ENCODE data around the gene MBNL1. TPM values are rescaled to one million over a fixed set of nuclear protein-coding genes. Genes with fewer than 3 reads are reported as not detected.
A peak's percentile ranks its signal among the peaks of the same experiment; 100 is the strongest.

Gene MBNL1
- total RNA-seq: 100 to 1,000 TPM; 408 to 705 (median 423) TPM
- 567 TPM for total RNA-seq (2013)
- total RNA-seq: 543 to 1,163 (median 889) reads per million in 29 experiments

- H3K27ac Mint-ChIP-seq: peak within 1 kb of the TSS; percentile 94
- peaks cover 23 to 56% of the 10 kb centered on the region in 2 experiments for H3K4me1 ChIP-seq (ENCODE audit: control insufficient read depth in 1 of 2, extremely low read depth in 1 of 2, insufficient read depth in 2 of 2, low read length in 2 of 2)
- peak within 1 kb of the TSS; percentile 77 to 99 for H3K4me3 ChIP-seq (ENCODE audit: control insufficient read depth in 1 of 2, extremely low read depth in 1 of 2, low read length in 1 of 2)
- ATAC-seq (replicated peaks in 1 of 4): peak; percentile 71 to 80 (median 78)
- H3K36me3 ChIP-seq (ENCODE audit: control insufficient read depth in 2 of 2, extremely low read depth in 1 of 2, insufficient read depth in 1 of 2, low read length in 1 of 2): no peaks in the 10 kb centered on the region
- H3K9me3 ChIP-seq: no peaks in the 10 kb centered on the region
- ChIA-PET CTCF (interaction anchor here (0.6 to 3.1 kb wide), 11 partner anchors 10 to 193 kb away, joined by 3 to 17 read pairs (median 4); no protein-coding TSS in a partner anchor), POLR2A (interaction anchor here (0.6 to 3.3 kb wide), 33 partner anchors 8 to 1875 kb away, joined by 3 to 51 read pairs (median 5); partner anchors contain the start of gene GPR171 (in 1 of the 2))
- peak; percentile 74 to 93 (median 82) for DNase-seq
- peak within 1 kb of the TSS; percentile 85 to 99 (median 86) for H3K4me3 Mint-ChIP-seq
- no peaks in the 10 kb centered on the region for H3K27me3 ChIP-seq (replicated peaks in 1 of 2; ENCODE audit: control insufficient read depth in 2 of 2, extremely low read depth in 1 of 2, insufficient read depth in 2 of 2, low read length in 1 of 2)
- H3K36me3 Mint-ChIP-seq: peaks cover 26% of the 10 kb centered on the region
- no peaks in the 10 kb centered on the region for H3K27me3 Mint-ChIP-seq
- under 1% methylated on average over 50 of the region's 50 CpGs for WGBS (ENCODE audit: insufficient coverage)
- H3K4me1 Mint-ChIP-seq: peaks cover 62 to 76% (median 63%) of the 10 kb centered on the region in 3 donors
- no peaks in the 10 kb centered on the region for H3K9me3 Mint-ChIP-seq
- H3K27ac ChIP-seq (ENCODE audit: low read length): peak within 1 kb of the TSS; percentile 95
Observed at GRCh38 chr3:152268555-152269055, at the start of gene MBNL1. Gene MBNL1, plus strand, starts transcription at chr3:152268929. Its CDS starts 31,265 bp downstream, at chr3:152300194.

GRCh38 chr3:152219216-152219615 is 49.5 kb upstream of the MBNL1 start:
- ChIA-PET POLR2A (interaction anchor here (1.0 to 1.3 kb wide), 3 partner anchors 10 to 15 kb away, joined by 4 to 5 read pairs (median 5); no protein-coding TSS in a partner anchor), CTCF (no interaction called here)
- Histone ChIP-seq H3K4me1 (ENCODE audit: control insufficient read depth in 1 of 2, extremely low read depth in 1 of 2, insufficient read depth in 2 of 2, low read length in 2 of 2) (peaks cover 0 to 2% of the 10 kb centered on the region in 2 experiments), H3K9me3 (no peaks in the 10 kb centered on the region), H3K4me3 (ENCODE audit: control insufficient read depth in 1 of 2, extremely low read depth in 1 of 2, low read length in 1 of 2) (no peak overlapping the region), H3K27ac (ENCODE audit: low read length) (no peak overlapping the region), H3K36me3 (ENCODE audit: control insufficient read depth in 2 of 2, extremely low read depth in 1 of 2, insufficient read depth in 1 of 2, low read length in 1 of 2) (no peaks in the 10 kb centered on the region), H3K27me3 (replicated peaks in 1 of 2; ENCODE audit: control insufficient read depth in 2 of 2, extremely low read depth in 1 of 2, insufficient read depth in 2 of 2, low read length in 1 of 2) (no peaks in the 10 kb centered on the region)
- peak overlapping the region; percentile 79 to 97 for H3K27ac Mint-ChIP-seq
- peak overlapping the region; percentile 69 to 79 (median 74) for H3K4me3 Mint-ChIP-seq
- no peaks in the 10 kb centered on the region for H3K27me3 Mint-ChIP-seq
- ATAC-seq (replicated peaks in 1 of 4): peak in 2 of 4 experiments; percentile 35 to 47
- peaks cover 63 to 70% (median 69%) of the 10 kb centered on the region in 3 donors for H3K4me1 Mint-ChIP-seq
- no peaks in the 10 kb centered on the region for H3K36me3 Mint-ChIP-seq
- 97% methylated on average over 3 of the region's 3 CpGs for WGBS (ENCODE audit: insufficient coverage)
- DNase-seq: no peak
- no peaks in the 10 kb centered on the region for H3K9me3 Mint-ChIP-seq

GRCh38 chr3:152219769-152220255 is 48.9 kb upstream of the MBNL1 start:
- peaks cover 67 to 71% (median 67%) of the 10 kb centered on the region in 3 donors for H3K4me1 Mint-ChIP-seq
- H3K36me3 Mint-ChIP-seq: no peaks in the 10 kb centered on the region
- DNase-seq (no peak), ATAC-seq (replicated peaks in 1 of 4) (no peak)
- H3K27me3 ChIP-seq (replicated peaks in 1 of 2; ENCODE audit: control insufficient read depth in 2 of 2, extremely low read depth in 1 of 2, insufficient read depth in 2 of 2, low read length in 1 of 2): no peaks in the 10 kb centered on the region
- no CpG with 5 or more reads among the region's 2 CpGs for WGBS (ENCODE audit: insufficient coverage)
- peaks cover 2% of the 10 kb centered on the region in 2 experiments for H3K4me1 ChIP-seq (ENCODE audit: control insufficient read depth in 1 of 2, extremely low read depth in 1 of 2, insufficient read depth in 2 of 2, low read length in 2 of 2)
- H3K4me3 ChIP-seq (ENCODE audit: control insufficient read depth in 1 of 2, extremely low read depth in 1 of 2, low read length in 1 of 2): no peak overlapping the region
- H3K27ac Mint-ChIP-seq: peak overlapping the region; percentile 79 to 97
- no peaks in the 10 kb centered on the region for H3K9me3 Mint-ChIP-seq
- no peak overlapping the region for H3K27ac ChIP-seq (ENCODE audit: low read length)
- H3K4me3 Mint-ChIP-seq: peak overlapping the region in 1 of 3 donors; percentile 74
- H3K9me3 ChIP-seq: no peaks in the 10 kb centered on the region
- ChIA-PET CTCF (interaction anchor here in 1 of 2 donors (0.8 kb wide), 1 partner anchor 36 kb away, joined by 3 read pairs; no protein-coding TSS in a partner anchor), POLR2A (interaction anchor here in 1 of 2 donors (1.0 to 1.3 kb wide), 5 partner anchors 10 to 24 kb away, joined by 3 to 6 read pairs (median 4); no protein-coding TSS in a partner anchor)
- no peaks in the 10 kb centered on the region for H3K36me3 ChIP-seq (ENCODE audit: control insufficient read depth in 2 of 2, extremely low read depth in 1 of 2, insufficient read depth in 1 of 2, low read length in 1 of 2)
- H3K27me3 Mint-ChIP-seq: no peaks in the 10 kb centered on the region

- H3K4me1 ChIP-seq (ENCODE audit: control insufficient read depth in 1 of 2, extremely low read depth in 1 of 2, insufficient read depth in 2 of 2, low read length in 2 of 2): peaks cover 2% of the 10 kb centered on the region in 2 experiments
- Mint-ChIP-seq H3K4me3 (peak overlapping the region; percentile 60 to 69 (median 61)), H3K27me3 (no peaks in the 10 kb centered on the region), H3K9me3 (no peaks in the 10 kb centered on the region), H3K4me1 (peaks cover 68 to 71% (median 69%) of the 10 kb centered on the region in 3 donors), H3K36me3 (no peaks in the 10 kb centered on the region), H3K27ac (peak overlapping the region; percentile 93 to 97)
- H3K9me3 ChIP-seq: no peaks in the 10 kb centered on the region
- WGBS (ENCODE audit: insufficient coverage): no CpG with 5 or more reads among the region's 2 CpGs
- no peaks in the 10 kb centered on the region for H3K27me3 ChIP-seq (replicated peaks in 1 of 2; ENCODE audit: control insufficient read depth in 2 of 2, extremely low read depth in 1 of 2, insufficient read depth in 2 of 2, low read length in 1 of 2)
- DNase-seq (no peak), ATAC-seq (replicated peaks in 1 of 4) (peak in 2 of 4 experiments; percentile 51)
- ChIA-PET POLR2A (interaction anchor here (0.6 to 1.1 kb wide), 4 partner anchors 9 to 18 kb away, joined by 3 read pairs; no protein-coding TSS in a partner anchor), CTCF (interaction anchor here (0.6 to 1.3 kb wide), 6 partner anchors 11 to 238 kb away, joined by 3 to 4 read pairs (median 3); no protein-coding TSS in a partner anchor)
- H3K4me3 ChIP-seq (ENCODE audit: control insufficient read depth in 1 of 2, extremely low read depth in 1 of 2, low read length in 1 of 2): no peak overlapping the region
- H3K36me3 ChIP-seq (ENCODE audit: control insufficient read depth in 2 of 2, extremely low read depth in 1 of 2, insufficient read depth in 1 of 2, low read length in 1 of 2): no peaks in the 10 kb centered on the region
- H3K27ac ChIP-seq (ENCODE audit: low read length): peak overlapping the region; percentile 63
Observed at GRCh38 chr3:152222327-152222726, 46.4 kb upstream of the MBNL1 start.

- no CpG with 5 or more reads among the region's 2 CpGs for WGBS (ENCODE audit: insufficient coverage)
- Histone ChIP-seq H3K9me3 (no peaks in the 10 kb centered on the region), H3K4me1 (ENCODE audit: control insufficient read depth in 1 of 2, extremely low read depth in 1 of 2, insufficient read depth in 2 of 2, low read length in 2 of 2) (peaks cover 0 to 2% of the 10 kb centered on the region in 2 experiments), H3K36me3 (ENCODE audit: control insufficient read depth in 2 of 2, extremely low read depth in 1 of 2, insufficient read depth in 1 of 2, low read length in 1 of 2) (no peaks in the 10 kb centered on the region), H3K27ac (ENCODE audit: low read length) (no peak overlapping the region), H3K27me3 (replicated peaks in 1 of 2; ENCODE audit: control insufficient read depth in 2 of 2, extremely low read depth in 1 of 2, insufficient read depth in 2 of 2, low read length in 1 of 2) (no peaks in the 10 kb centered on the region), H3K4me3 (ENCODE audit: control insufficient read depth in 1 of 2, extremely low read depth in 1 of 2, low read length in 1 of 2) (no peak overlapping the region)
- ChIA-PET CTCF (interaction anchor here in 1 of 2 donors (1.2 kb wide), 1 partner anchor 8 kb away, joined by 4 read pairs; no protein-coding TSS in a partner anchor), POLR2A (interaction anchor here (1.0 to 1.5 kb wide), 2 partner anchors 21 to 32 kb away, joined by 3 read pairs; no protein-coding TSS in a partner anchor)
- H3K9me3 Mint-ChIP-seq: no peaks in the 10 kb centered on the region
- DNase-seq (no peak), ATAC-seq (replicated peaks in 1 of 4) (no peak)
- no peaks in the 10 kb centered on the region for H3K36me3 Mint-ChIP-seq
- no peaks in the 10 kb centered on the region for H3K27me3 Mint-ChIP-seq
- H3K4me1 Mint-ChIP-seq: peaks cover 52 to 59% (median 58%) of the 10 kb centered on the region in 3 donors
- H3K4me3 Mint-ChIP-seq: peak overlapping the region in 1 of 3 donors; percentile 28
- peak overlapping the region in 1 of 2 donors; percentile 8 for H3K27ac Mint-ChIP-seq
Observed at GRCh38 chr3:152225201-152225600, 43.5 kb upstream of the MBNL1 start.

- H3K4me1 ChIP-seq (ENCODE audit: control insufficient read depth in 1 of 2, extremely low read depth in 1 of 2, insufficient read depth in 2 of 2, low read length in 2 of 2): peaks cover 0 to 2% of the 10 kb centered on the region in 2 experiments
- H3K9me3 ChIP-seq: no peaks in the 10 kb centered on the region
- no peak overlapping the region for H3K4me3 ChIP-seq (ENCODE audit: control insufficient read depth in 1 of 2, extremely low read depth in 1 of 2, low read length in 1 of 2)
- H3K36me3 Mint-ChIP-seq: no peaks in the 10 kb centered on the region
- H3K27ac Mint-ChIP-seq: no peak overlapping the region
- H3K27me3 Mint-ChIP-seq: no peaks in the 10 kb centered on the region
- H3K27me3 ChIP-seq (replicated peaks in 1 of 2; ENCODE audit: control insufficient read depth in 2 of 2, extremely low read depth in 1 of 2, insufficient read depth in 2 of 2, low read length in 1 of 2): no peaks in the 10 kb centered on the region
- DNase-seq (no peak), ATAC-seq (replicated peaks in 1 of 4) (no peak)
- no peaks in the 10 kb centered on the region for H3K36me3 ChIP-seq (ENCODE audit: control insufficient read depth in 2 of 2, extremely low read depth in 1 of 2, insufficient read depth in 1 of 2, low read length in 1 of 2)
- no peak overlapping the region for H3K27ac ChIP-seq (ENCODE audit: low read length)
- no CpG with 5 or more reads among the region's 2 CpGs for WGBS (ENCODE audit: insufficient coverage)
- POLR2A ChIA-PET: interaction anchor here in 1 of 2 donors (0.8 kb wide), 1 partner anchor 16 kb away, joined by 4 read pairs; no protein-coding TSS in a partner anchor
- peaks cover 55 to 62% (median 61%) of the 10 kb centered on the region in 3 donors for H3K4me1 Mint-ChIP-seq
- H3K9me3 Mint-ChIP-seq: no peaks in the 10 kb centered on the region
- H3K4me3 Mint-ChIP-seq: no peak overlapping the region
- CTCF ChIA-PET: no interaction called here
Observed at GRCh38 chr3:152226176-152226575, 42.6 kb upstream of the MBNL1 start.
